Urothelium cell line (cell line): Measurements from ENCODE around the gene ADCYAP1.

Experiments used
- DNase-seq: peaks from one replicate; pipeline ENCODE4 v3.0.0; 2011; ENCODE audit warnings: low spot score, mixed read lengths
- FAIRE-seq: peaks from 2 replicates; lab custom pipeline; 2011; peaks lifted over from hg19 to GRCh38; lab: Jason Lieb, UNC

ADCYAP1 gene

GRCh38 chr18:908758-909724 lies 4.4 kb downstream of the ADCYAP1 start:
- DNase-seq = peak; percentile 61

GRCh38 chr18:910247-910646 lies 5.6 kb downstream of the ADCYAP1 start:
- DNase-seq (no peak), FAIRE-seq (no peak)

More at GRCh38 chr18:908758-909724, 4.4 kb downstream of the ADCYAP1 start:
- peak; percentile 53 for FAIRE-seq

GRCh38 chr18:911025-911424 lies 6.4 kb downstream of the ADCYAP1 start:
- no peak for FAIRE-seq
- no peak for DNase-seq

GRCh38 chr18:911486-911885 lies 6.8 kb downstream of the ADCYAP1 start:
- DNase-seq (no peak), FAIRE-seq (peak; percentile 27)

GRCh38 chr18:916562-916961 lies 11.9 kb downstream of the ADCYAP1 start:
- DNase-seq = no peak
- FAIRE-seq = no peak

GRCh38 chr18:919078-919477 lies 14.4 kb downstream of the ADCYAP1 start:
- no peak for FAIRE-seq
- no peak for DNase-seq

GRCh38 chr18:923144-923866 lies 18.6 kb downstream of the ADCYAP1 start:
- no peak for FAIRE-seq
- no peak for DNase-seq

- FAIRE-seq = peak; percentile 5
- no peak for DNase-seq
Observed at GRCh38 chr18:924987-925386, 20.3 kb downstream of the ADCYAP1 start.

GRCh38 chr18:926946-927345 lies 22.3 kb downstream of the ADCYAP1 start:
- FAIRE-seq = no peak

GRCh38 chr18:933082-933481 lies 28.4 kb downstream of the ADCYAP1 start:
- FAIRE-seq (no peak), DNase-seq (no peak)

More at GRCh38 chr18:926946-927345, 22.3 kb downstream of the ADCYAP1 start:
- DNase-seq = no peak

- DNase-seq (no peak), FAIRE-seq (peak; percentile 53)
Observed at GRCh38 chr18:934518-935133, 30.0 kb downstream of the ADCYAP1 start.

- peak; percentile 74 for FAIRE-seq
- DNase-seq = no peak
Observed at GRCh38 chr18:936941-937340, 32.3 kb downstream of the ADCYAP1 start.

GRCh38 chr18:939166-939565 lies 34.5 kb downstream of the ADCYAP1 start:
- FAIRE-seq (peak; percentile 48), DNase-seq (peak; percentile 91)

GRCh38 chr18:939958-940357 lies 35.3 kb downstream of the ADCYAP1 start:
- FAIRE-seq (peak; percentile 50), DNase-seq (no peak)

GRCh38 chr18:941331-941730 lies 36.7 kb downstream of the ADCYAP1 start:
- DNase-seq (peak; percentile 50), FAIRE-seq (peak; percentile 53)

GRCh38 chr18:944440-944839 lies 39.8 kb downstream of the ADCYAP1 start:
- DNase-seq = peak; percentile 93
- peak; percentile 94 for FAIRE-seq

GRCh38 chr18:949724-950631 lies 45.3 kb downstream of the ADCYAP1 start:
- DNase-seq (no peak), FAIRE-seq (peak; percentile 66)

GRCh38 chr18:950882-951495 lies 46.3 kb downstream of the ADCYAP1 start:
- peak; percentile 89 for FAIRE-seq
- peak; percentile 84 for DNase-seq

- no peak for FAIRE-seq
- no peak for DNase-seq
Observed at GRCh38 chr18:955384-956066, 50.9 kb downstream of the ADCYAP1 start.
